ENCODE measurements around the gene MLLT6.

The MLLT6 gene

GRCh38 chr17:38746004-38746848 is 41.2 kb downstream of the MLLT6 start:
- no peaks in the 10 kb centered on the region for H3K36me3 ChIP-seq (ENCODE audit: insufficient read depth, low read length)
- no peaks in the 10 kb centered on the region for H3K9me3 ChIP-seq (ENCODE audit: control insufficient read depth, insufficient read depth, low read length)
- peak overlapping the region; percentile 88 for H3K9ac ChIP-seq (ENCODE audit: low read depth, low read length)
- H3K4me1 ChIP-seq (ENCODE audit: insufficient read depth, low read length) = peaks cover 20% of the 10 kb centered on the region

- Histone ChIP-seq H3K9ac (ENCODE audit: low read depth, low read length) (peak overlapping the region; percentile 88), H3K4me1 (ENCODE audit: insufficient read depth, low read length) (peaks cover 20% of the 10 kb centered on the region), H3K9me3 (ENCODE audit: control insufficient read depth, insufficient read depth, low read length) (no peaks in the 10 kb centered on the region), H3K36me3 (ENCODE audit: insufficient read depth, low read length) (no peaks in the 10 kb centered on the region)
Measured at GRCh38 chr17:38746849-38747462, 41.9 kb downstream of the MLLT6 start.

- peak overlapping the region; percentile 88 for H3K9ac ChIP-seq (ENCODE audit: low read depth, low read length)
- H3K36me3 ChIP-seq (ENCODE audit: insufficient read depth, low read length) = no peaks in the 10 kb centered on the region
- no peaks in the 10 kb centered on the region for H3K9me3 ChIP-seq (ENCODE audit: control insufficient read depth, insufficient read depth, low read length)
- peaks cover 20% of the 10 kb centered on the region for H3K4me1 ChIP-seq (ENCODE audit: insufficient read depth, low read length)
Measured at GRCh38 chr17:38747463-38748148, 42.5 kb downstream of the MLLT6 start.

GRCh38 chr17:38748149-38748891 is 43.2 kb downstream of the MLLT6 start, which contains the start of gene PCGF2:
TSS of gene PCGF2 (minus strand) at chr17:38748336. CDS start at chr17:38740402, 7,934 bp downstream.
- H3K4me1 ChIP-seq (ENCODE audit: insufficient read depth, low read length) = peaks cover 20% of the 10 kb centered on the region
- H3K9me3 ChIP-seq (ENCODE audit: control insufficient read depth, insufficient read depth, low read length) = no peaks in the 10 kb centered on the region
- H3K9ac ChIP-seq (ENCODE audit: low read depth, low read length) = peak within 1 kb of the TSS; percentile 88
- no peaks in the 10 kb centered on the region for H3K36me3 ChIP-seq (ENCODE audit: insufficient read depth, low read length)

- H3K9ac ChIP-seq (ENCODE audit: low read depth, low read length) = peak overlapping the region; percentile 69
- peaks cover 3% of the 10 kb centered on the region; the same call in 1 of the 2 replicates for H3K36me3 ChIP-seq (ENCODE audit: insufficient read depth, low read length)
- H3K4me1 ChIP-seq (ENCODE audit: insufficient read depth, low read length) = peaks cover 16% of the 10 kb centered on the region
- H3K9me3 ChIP-seq (ENCODE audit: control insufficient read depth, insufficient read depth, low read length) = no peaks in the 10 kb centered on the region
Measured at GRCh38 chr17:38748892-38749222, 43.8 kb downstream of the MLLT6 start.

- Histone ChIP-seq H3K9ac (ENCODE audit: low read depth, low read length) (peak overlapping the region; percentile 69), H3K9me3 (ENCODE audit: control insufficient read depth, insufficient read depth, low read length) (no peaks in the 10 kb centered on the region), H3K36me3 (ENCODE audit: insufficient read depth, low read length) (peaks cover 4% of the 10 kb centered on the region; the same call in 1 of the 2 replicates), H3K4me1 (ENCODE audit: insufficient read depth, low read length) (peaks cover 13% of the 10 kb centered on the region)
Measured at GRCh38 chr17:38749223-38750043, 44.4 kb downstream of the MLLT6 start.

- Histone ChIP-seq H3K9ac (ENCODE audit: low read depth, low read length) (peak overlapping the region; percentile 69), H3K36me3 (ENCODE audit: insufficient read depth, low read length) (peaks cover 4% of the 10 kb centered on the region; the same call in 1 of the 2 replicates), H3K9me3 (ENCODE audit: control insufficient read depth, insufficient read depth, low read length) (no peaks in the 10 kb centered on the region), H3K4me1 (ENCODE audit: insufficient read depth, low read length) (peaks cover 13% of the 10 kb centered on the region)
Measured at GRCh38 chr17:38750044-38750311, 44.9 kb downstream of the MLLT6 start.

GRCh38 chr17:38750312-38751121 is 45.4 kb downstream of the MLLT6 start:
- peaks cover 11% of the 10 kb centered on the region for H3K4me1 ChIP-seq (ENCODE audit: insufficient read depth, low read length)
- no peaks in the 10 kb centered on the region for H3K9me3 ChIP-seq (ENCODE audit: control insufficient read depth, insufficient read depth, low read length)
- H3K9ac ChIP-seq (ENCODE audit: low read depth, low read length) = peak overlapping the region; percentile 69
- peaks cover 4% of the 10 kb centered on the region; the same call in 1 of the 2 replicates for H3K36me3 ChIP-seq (ENCODE audit: insufficient read depth, low read length)

- Histone ChIP-seq H3K4me1 (ENCODE audit: insufficient read depth, low read length) (peaks cover 3% of the 10 kb centered on the region; the same call in 1 of the 2 replicates), H3K9me3 (ENCODE audit: control insufficient read depth, insufficient read depth, low read length) (no peaks in the 10 kb centered on the region), H3K36me3 (ENCODE audit: insufficient read depth, low read length) (peaks cover 4% of the 10 kb centered on the region; the same call in 1 of the 2 replicates), H3K9ac (ENCODE audit: low read depth, low read length) (peak overlapping the region; percentile 69)
Measured at GRCh38 chr17:38751144-38751807, 46.2 kb downstream of the MLLT6 start.

- Histone ChIP-seq H3K9me3 (ENCODE audit: control insufficient read depth, insufficient read depth, low read length) (no peaks in the 10 kb centered on the region), H3K36me3 (ENCODE audit: insufficient read depth, low read length) (peaks cover 4% of the 10 kb centered on the region; the same call in 1 of the 2 replicates), H3K4me1 (ENCODE audit: insufficient read depth, low read length) (no peaks in the 10 kb centered on the region), H3K9ac (ENCODE audit: low read depth, low read length) (peak overlapping the region; percentile 69)
Measured at GRCh38 chr17:38751808-38752307, 46.8 kb downstream of the MLLT6 start.

- Histone ChIP-seq H3K9me3 (ENCODE audit: control insufficient read depth, insufficient read depth, low read length) (no peaks in the 10 kb centered on the region), H3K4me1 (ENCODE audit: insufficient read depth, low read length) (no peaks in the 10 kb centered on the region), H3K9ac (ENCODE audit: low read depth, low read length) (peak within 1 kb of the TSS; percentile 69), H3K36me3 (ENCODE audit: insufficient read depth, low read length) (peaks cover 4% of the 10 kb centered on the region; the same call in 1 of the 2 replicates)
Measured at GRCh38 chr17:38752308-38753070, 47.4 kb downstream of the MLLT6 start, which contains the start of gene PSMB3. TSS of gene PSMB3 (plus strand) at chr17:38752741. CDS start at chr17:38752827, 86 bp downstream.
